A673 (cell line): ENCODE data around the gene CAMK4.

Experiments
- EZH2 ChIP-seq: fragments of 200-600 bp; sonication (generic); IDR thresholded peaks from 2 replicates; pipeline ENCODE4 v1.6.1; 2017; ENCODE audit warnings: borderline replicate concordance, low read depth, mild to moderate bottlenecking, mixed read lengths, antibody characterized with exemption, low read length; ENCODE audit not compliant: poor library complexity, severe bottlenecking
- TF ChIP-seq, protein P1 (sequence below): fragments of 300-800, 200-600 bp; sonication (generic); conservative IDR thresholded peaks from 2 replicates; pipeline ENCODE4 v1.5.1; 2017; ENCODE audit warnings: low read depth, mild to moderate bottlenecking, antibody characterized with exemption, low read length, moderate library complexity, mixed read lengths

DNA sequence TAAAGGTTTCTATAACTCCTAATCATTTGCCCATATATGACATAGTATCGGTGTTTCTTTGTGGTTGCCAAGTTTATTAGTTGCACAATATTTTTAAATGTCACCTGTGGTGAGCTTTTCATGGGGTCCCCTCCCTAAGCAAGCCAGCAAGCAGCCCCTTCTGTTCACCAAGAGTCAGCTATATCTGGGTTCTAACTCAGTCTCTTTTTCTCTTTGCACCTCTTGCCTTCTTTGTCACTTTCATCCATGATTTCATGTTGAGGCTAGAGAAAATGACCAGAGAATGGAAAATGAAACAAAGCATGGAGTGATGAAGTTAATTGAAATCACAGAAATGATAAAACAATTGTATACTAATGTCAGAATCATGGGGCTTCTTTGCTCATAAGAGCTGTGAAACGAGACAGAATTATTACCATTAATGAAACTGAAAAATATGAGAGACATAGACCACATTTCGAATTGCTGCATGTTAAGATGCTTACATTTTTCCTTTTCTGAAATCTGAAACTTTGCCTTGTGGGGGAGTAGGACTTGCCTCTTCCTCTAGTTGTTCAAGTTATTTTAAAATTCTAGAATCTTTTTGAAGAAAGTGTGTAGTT, 75.7 kb downstream of the CAMK4 start:
- TF ChIP-seq, protein P1, sequence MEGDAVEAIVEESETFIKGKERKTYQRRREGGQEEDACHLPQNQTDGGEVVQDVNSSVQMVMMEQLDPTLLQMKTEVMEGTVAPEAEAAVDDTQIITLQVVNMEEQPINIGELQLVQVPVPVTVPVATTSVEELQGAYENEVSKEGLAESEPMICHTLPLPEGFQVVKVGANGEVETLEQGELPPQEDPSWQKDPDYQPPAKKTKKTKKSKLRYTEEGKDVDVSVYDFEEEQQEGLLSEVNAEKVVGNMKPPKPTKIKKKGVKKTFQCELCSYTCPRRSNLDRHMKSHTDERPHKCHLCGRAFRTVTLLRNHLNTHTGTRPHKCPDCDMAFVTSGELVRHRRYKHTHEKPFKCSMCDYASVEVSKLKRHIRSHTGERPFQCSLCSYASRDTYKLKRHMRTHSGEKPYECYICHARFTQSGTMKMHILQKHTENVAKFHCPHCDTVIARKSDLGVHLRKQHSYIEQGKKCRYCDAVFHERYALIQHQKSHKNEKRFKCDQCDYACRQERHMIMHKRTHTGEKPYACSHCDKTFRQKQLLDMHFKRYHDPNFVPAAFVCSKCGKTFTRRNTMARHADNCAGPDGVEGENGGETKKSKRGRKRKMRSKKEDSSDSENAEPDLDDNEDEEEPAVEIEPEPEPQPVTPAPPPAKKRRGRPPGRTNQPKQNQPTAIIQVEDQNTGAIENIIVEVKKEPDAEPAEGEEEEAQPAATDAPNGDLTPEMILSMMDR = no peak
- no peak for TF ChIP-seq EZH2
